Medulla oblongata (tissue), 1 donor: ENCODE measurements around the gene ZNF417.
"Not testable (repeated sequence)": the region's sequence is repeated elsewhere in the genome, so short reads cannot be mapped to it uniquely, and the experiment has no call there.

Experiments
- DNase-seq: peaks from one replicate; pipeline ENCODE4 v3.0.0-alpha.2; 2015; ENCODE audit errors: extremely low spot score

Gene ZNF417

DNA sequence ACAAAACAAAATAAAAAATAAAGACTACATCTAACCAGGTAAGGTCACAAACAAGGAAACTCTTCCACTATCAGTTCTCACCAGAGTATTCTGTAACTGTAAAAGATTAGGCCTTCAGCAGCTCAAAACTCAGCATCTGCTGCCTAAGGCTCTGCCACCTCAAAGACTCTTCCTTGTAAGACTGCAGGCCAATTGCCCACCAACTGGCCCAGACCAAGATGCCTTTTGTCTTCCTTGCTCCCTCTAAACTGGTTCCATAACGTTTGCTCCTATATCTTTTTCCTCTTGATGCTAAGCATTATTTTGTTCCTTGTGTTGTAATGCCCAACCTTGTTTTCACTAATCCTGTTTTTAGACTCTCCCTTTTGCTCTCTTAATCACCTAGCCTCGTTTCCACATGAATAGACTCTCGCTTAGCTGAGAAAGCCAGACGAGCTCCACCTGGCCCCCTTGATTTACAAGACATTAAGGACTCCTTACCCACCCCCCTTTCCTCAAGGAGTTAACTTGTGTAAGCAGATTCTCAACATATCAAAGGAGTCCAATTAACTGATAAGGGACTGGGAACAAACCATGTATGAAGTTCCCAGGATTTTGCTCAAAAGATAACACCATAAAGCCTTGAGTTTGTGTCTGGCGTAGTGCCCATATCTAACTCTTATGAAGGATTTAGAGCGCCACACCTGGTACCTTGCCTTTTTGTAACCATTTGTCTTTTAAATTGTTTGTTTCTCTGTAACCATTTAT is 29.0 kb downstream of the ZNF417 start:
- no peak for DNase-seq

DNA sequence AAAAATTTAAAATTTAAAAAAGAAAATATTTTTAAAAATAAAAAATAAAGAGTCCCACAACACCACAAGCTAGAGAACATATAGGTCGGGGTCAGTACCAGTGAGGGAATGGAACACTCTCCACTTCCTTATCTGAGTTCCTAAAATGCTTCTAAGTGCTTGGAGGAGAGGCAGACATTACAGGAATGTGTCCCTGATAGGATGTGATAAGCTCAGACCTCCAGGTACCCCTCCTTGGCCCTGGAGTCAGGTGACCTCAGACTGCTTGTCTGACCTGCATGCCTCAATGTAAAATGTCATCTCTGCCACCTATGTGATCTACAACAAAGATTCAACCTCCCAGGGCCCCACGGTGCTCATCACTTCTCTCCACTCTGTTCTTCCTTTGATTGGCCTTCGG is 30.3 kb downstream of the ZNF417 start:
- DNase-seq: no peak

DNA sequence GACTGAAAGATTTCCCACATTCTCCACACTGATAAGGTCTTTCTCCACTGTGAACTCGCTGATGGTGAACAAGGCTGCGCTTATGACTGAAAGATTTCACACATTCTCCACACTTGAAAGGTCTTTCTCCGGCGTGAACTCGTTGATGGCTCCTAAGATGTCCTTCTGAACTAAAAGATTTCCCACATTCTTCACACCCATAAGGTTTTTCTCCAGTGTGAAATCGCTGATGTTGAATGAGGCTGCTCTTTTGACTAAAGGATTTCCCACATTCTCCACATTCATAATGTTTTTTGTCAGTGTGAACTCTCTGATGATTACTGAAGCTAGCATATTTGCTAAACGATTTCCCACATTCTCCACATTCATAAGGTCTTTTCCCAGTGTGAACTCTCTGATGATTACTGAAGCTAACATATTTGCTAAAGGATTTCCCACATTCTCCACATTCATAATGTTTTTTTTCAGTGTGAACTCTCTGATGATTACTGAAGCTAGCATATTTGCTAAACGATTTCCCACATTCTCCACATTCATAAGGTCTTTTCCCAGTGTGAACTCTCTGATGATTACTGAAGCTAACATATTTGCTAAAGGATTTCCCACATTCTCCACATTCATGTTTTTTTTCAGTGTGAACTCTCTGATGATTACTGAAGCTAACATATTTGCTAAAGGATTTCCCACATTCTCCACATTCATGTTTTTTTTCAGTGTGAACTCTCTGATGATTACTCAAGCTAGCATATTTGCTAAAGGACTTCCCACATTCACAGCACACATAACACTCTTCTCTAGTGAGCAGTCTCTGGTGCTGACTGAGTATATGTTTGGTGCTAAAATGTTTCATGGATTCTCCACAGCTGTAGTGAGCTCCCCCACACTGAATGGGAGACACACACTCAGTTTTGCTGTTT is 42.3 kb downstream of the ZNF417 start:
- not testable (repeated sequence) for DNase-seq

DNA sequence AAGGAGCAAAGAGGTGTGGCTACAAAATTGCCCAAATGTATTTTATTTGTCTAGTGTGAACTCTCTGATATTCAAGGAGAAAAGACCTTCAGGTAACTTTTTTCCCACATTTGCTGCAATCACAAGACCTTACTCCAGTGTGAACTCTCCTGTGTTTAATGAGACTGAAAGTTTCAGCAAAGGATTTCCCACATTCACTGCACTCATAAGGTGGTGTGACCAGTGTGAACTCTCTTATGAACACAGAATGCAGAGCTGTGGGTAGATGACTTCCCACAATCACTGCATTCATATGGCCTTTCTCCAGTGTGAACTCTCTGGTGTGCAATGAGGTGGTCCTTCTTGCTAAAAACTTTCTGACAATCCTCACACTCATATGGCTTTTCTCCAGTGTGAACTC is 43.9 kb downstream of the ZNF417 start:
- no peak for DNase-seq

DNA sequence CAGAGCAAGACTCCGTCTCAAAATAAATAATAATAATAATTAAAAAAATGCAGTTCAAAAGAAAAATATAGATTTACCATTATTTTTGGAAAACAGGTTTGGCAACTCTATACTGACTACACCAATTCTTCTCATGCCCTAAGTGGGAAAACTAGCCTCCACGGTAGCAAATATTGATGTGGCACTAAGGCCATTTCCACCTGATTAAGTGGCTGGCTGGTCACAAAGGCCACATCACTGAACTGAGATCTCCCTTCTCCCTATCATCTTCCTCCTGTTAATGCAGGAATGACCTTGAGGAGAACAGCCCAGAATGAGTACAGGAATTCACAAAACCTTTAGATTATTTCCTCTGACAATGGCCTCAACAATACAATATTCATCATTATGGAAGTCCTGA is 46.2 kb downstream of the ZNF417 start:
- no peak for DNase-seq

DNA sequence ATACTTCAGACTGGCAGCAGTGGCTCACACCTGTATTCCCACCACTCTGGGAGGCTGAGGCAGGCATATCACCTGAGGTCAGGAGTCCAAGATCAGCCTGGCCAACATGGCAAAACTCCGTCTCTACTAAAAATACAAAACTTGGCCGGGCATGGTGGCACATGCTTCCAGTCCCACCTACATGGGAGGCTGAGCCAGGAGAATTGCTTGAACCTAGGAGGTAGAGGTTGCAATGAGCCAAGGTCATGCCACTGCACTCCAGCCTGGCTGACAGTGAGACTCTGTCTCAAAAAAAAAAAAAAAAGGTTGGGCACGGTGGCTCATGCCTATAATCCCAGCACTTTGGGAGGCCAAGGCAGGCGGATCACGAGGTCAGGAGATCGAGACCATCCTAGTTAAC is 46.7 kb downstream of the ZNF417 start:
- not testable (repeated sequence) for DNase-seq

DNA sequence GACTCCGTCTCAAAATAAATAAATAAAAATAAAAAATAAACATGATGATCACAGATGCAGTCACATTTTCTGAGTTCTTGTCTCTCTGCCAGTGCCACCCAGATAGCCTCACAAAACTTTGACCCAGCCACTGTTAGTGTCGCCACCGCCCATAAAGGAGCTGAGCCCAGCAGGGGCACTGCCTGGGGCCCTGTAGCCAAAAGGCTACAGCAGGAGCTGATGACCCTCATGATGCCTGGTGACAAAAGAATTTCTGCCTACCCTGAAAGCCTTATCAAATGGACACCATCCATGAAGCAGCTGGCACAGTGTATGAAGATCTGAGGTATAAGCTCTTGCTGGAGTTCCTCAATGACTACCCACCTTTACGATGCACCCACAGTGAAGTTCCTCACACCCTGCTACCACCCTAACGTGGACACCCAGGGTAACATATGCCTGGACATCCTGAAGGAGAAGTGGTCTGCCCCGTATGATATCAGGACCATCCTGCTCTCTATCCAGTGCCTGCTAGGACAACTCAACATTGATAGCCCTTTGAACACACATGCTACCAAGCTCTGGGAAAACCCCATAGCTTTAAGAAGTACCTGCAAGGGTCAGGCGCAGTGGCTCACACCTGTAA is 48.4 kb downstream of the ZNF417 start:
- DNase-seq: no peak
